HG02763 (cell line): ENCODE measurements around the gene USH1G.
"Not testable (repeated sequence)": the region's sequence is repeated elsewhere in the genome, so short reads cannot be mapped to it uniquely, and the experiment has no call there.

Source experiments
- ATAC-seq: cut with Tn5 transposase; IDR thresholded peaks from one replicate; pipeline ENCODE4 v1.9.1; 2021; ENCODE audit warnings: mild to moderate bottlenecking, moderate library complexity; ENCODE audit not compliant: unreplicated experiment

Gene USH1G

GRCh38 chr17:74922694-74923537 lies at the start of gene USH1G:
TSS of gene USH1G (minus strand) at chr17:74923255. CDS start at chr17:74923073, 182 bp downstream.
- ATAC-seq = no peak

DNA sequence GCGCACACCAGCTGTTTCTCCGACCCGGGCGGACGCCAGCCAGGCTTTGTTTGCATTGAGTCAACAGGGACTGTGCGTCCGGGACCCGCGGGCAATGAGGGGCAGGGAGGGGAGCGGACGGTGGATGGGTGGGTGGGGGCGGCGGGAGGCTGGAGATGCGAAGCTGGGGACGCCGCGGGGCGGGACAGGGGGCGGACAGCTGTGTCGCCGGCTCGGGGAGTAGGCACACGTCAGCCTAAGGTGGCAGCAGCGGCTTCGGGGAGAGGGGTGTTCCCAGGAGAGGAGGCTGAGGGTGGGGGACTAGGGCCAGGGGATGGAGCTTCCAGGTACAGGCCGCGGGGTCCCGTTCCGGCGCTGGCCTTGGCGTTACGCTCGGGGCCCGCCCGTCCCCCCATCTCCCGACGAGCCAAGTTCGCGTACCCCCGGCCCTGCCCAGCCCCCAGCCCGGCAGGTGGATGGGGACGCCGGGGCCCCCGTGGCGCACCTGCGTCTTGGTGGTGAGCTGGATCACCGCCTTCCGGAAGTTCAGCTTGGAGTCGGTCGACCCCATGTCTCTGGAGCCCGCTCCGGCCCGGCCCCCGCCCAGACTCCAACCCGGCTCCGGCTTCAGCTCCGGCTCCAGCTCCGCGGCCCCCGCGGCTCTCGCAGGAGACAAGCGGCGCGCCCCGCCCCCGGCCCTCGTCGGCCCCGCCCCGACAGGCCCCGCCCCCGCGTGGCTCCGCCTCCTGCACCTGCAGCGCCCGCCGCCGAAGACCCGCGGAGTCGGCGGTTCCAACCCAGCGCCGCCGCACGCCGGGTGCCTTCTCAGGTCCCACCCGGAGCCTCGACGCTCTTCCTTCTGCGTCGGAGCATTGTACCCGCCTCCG lies 49.3 kb upstream of the USH1G start, which contains the start of gene HID1:
Gene HID1 (minus strand): TSS at position 653 of the 866 bp plus-strand sequence. CDS start 103 bp downstream, at position 550.
- ATAC-seq = no peak

DNA sequence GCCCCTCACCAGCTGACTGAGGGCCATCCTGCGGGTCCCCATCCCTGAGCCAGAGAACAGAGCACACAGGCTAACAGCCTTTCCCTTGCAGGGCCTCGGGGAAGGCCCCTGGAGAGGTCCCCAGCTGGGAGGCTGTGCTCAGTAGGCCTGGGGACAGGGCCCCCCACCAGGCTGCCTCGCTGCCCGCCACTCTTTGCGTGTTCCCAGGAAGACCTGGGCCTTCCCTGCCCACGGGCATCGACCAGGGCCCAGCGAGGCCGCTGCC lies 48.7 kb upstream of the USH1G start:
- ATAC-seq = no peak

- no peak for ATAC-seq
These were observed 48.2 kb upstream of the USH1G start for GRCh38 chr17:74971069-74971841.

DNA sequence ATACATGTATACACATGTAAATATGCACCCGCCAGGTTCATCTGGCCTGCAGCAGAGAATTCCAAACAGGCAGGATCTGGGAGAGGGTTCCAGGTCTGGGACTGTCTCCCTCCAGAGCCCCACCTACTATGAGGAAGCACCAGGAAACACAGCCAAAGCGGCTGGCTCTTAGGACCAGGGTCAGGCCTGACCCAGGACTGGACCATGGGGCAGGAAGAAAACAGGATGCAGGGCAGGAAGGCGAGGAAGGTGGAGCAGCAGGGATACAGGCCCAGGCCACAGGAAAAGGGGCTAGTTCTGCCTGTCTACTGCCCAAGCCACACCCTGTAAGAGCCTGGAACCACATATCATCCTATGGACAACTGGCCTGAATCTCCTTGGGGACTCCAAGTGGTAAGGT lies 47.3 kb upstream of the USH1G start:
- ATAC-seq = no peak

DNA sequence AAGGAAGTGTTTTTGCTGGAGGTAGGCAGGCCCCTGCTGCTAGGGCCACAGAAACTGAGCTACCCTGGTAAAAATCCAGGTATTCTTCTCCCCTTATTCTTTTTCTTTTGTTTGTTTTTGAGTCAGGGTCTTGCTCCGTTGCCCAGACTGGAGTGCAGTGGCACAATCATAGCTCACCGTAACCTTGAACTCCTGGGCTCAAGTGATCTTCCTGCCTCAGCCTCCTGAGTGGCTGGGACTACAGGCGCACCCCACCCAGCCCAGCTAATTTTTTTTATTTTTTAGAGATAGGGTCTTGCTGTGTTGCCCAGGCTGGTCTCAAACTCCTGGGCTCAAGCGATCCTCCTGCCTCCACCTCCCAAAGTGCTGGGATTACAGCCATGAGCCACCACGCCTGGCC lies 46.4 kb upstream of the USH1G start:
- not testable (repeated sequence) for ATAC-seq

DNA sequence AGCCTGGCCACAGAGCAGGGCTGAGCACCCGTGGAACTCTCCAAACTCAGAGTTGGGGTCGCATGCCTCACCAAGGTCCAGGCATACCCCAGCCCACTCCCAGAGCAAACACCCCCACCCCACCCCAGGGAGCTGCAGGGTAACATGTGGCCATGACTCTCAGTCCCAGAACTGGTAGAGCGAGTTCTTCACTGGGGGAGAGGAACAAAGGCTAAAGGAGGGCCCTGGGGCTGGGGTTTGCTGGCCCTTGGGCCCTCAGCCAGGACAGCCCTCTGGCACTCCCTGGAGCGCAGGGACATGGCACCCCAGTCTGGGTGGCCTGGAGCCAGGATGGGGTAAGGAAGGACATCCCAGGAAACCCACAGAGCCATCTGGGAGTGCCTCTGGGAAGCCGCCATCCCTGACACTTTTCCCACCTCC lies 45.3 kb upstream of the USH1G start:
- ATAC-seq = no peak

- ATAC-seq = no peak
These were observed 42.0 kb upstream of the USH1G start for GRCh38 chr17:74964988-74965622.

DNA sequence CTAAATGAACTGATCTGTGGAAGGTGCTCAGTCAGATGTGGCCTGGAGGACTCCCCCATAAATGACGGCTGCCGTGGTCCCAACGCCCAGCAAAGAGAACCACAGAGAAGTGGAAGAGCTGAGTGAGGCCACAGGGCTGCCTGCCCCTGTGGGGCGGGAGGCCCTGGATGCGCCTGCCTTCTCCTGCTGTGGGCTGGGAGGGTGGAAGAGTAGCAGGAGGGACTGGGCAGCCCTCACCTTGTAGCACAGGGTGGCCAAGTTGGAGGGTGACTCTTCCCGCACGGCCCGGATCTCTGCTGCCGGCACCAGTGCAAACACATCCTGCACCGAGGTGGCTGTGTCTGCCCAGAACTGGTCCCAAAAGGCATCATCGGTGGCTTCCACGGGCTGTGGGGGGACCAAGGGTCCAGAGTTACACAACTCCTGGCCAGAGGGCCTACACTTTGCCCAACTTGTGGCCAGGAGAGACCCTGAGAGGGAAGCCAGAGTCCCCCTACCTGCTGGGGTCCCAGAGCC lies 41.2 kb upstream of the USH1G start:
- no peak for ATAC-seq

- ATAC-seq = no peak
These were observed 40.6 kb upstream of the USH1G start for GRCh38 chr17:74963656-74964055.

GRCh38 chr17:74962622-74963394 lies 39.8 kb upstream of the USH1G start:
- no peak for ATAC-seq

- ATAC-seq = no peak
These were observed 38.7 kb upstream of the USH1G start for GRCh38 chr17:74961657-74962350.

DNA sequence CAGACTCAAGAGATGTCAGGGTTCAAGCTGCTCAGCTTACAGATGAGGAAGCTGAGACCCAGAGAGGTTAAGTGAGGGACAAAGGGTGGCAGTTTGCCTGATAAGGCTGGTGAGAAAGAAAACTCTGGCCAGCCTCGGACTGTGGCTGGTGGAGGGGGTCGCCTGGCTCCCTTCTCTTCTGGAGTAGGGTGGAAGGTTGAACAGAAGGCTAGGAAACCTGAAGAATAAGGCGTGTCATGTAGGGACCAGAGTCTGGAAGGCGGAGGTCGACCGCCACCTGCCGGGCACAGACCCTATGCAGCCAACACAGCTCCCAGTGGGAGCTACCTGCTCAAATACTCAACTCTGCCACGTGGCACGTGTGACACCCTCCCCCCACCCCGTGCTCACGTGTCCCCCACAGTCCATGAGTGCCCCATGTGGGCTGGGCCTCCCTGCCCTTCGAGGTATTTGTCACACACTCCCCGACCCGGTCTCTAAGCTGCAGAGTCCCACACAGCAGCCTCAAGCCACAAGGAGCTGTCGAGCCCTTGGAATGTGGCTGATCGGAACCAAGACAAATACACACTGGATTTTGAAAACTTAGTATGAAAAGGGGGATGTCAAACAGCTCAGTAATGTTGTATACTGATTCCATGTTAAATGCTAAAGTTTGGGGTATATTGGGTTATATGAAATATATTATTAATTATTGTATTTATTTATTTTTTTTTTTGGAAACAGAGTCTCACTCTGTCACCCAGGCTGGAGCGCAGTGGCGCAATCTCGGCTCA lies 37.7 kb upstream of the USH1G start:
- ATAC-seq = no peak

DNA sequence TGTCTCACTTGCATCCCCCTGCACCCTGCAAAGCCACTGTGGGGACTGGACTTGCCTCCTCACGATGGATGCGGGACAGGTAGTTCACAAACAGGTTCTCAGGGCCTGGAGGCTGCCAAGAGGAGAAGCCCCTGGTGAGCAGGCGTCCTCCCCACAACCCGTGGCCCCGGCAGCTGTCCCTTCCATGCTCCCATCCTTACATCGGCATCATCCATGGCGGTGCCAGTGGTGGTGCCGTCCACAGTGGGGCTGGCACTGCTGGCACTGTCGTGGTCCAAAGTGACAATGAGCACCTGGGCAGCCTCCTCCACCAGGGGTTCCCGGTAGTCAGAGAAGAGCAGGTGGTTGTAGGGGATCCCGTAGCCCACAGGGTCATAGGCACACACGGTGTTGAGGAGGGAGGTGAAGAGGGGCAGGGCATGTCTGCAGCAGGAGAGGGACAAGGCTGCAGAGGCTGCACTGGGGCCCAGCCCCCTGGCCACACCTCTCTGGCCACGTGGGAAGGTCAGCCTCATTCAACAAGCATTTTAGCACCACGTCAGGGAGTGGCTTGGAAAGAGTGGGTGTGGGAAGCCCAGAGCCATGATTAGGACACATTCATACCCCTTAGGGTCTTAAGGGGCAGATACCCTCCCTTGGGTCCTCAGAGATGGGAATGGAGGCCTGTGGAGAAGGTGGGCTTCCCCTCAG lies 36.9 kb upstream of the USH1G start:
- ATAC-seq = no peak

DNA sequence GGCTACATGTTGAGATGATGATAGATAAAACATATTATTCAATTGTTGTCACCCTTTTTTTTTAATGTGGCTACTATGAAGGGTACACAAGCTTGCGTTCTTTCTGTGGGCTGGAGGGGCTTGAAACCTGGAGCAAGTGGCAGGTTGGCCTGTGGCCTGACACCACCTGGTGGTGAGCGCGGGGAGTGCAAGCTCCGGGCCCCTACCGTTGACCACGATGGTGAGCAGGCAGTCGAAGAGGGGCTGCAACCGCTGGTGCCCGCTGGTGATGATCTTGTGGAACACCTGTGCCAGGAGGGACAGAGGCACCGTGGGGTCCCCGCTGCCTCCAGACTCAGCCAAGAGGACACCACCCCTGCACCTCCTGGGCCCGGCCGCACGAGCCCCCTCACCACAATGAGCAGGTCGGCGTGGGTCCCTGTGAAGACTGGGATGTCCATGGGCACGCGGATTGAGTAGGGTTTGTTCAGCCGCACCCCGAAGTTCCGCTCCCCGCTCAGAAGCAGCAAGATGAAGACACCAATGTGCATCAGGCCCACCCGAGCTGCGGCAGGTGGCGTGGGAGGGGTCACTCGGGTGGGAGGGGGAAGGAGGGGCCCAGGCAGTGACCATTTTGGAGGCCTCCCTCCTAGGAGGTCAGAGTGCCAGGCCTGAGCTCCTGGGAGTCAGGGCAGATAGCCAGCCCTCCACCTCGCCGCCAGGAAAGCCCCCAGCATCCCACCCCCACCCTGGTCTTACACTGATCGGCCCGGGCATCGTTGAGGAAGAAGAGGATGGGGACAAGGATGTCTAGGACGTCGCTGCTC lies 35.1 kb upstream of the USH1G start:
- no peak for ATAC-seq

DNA sequence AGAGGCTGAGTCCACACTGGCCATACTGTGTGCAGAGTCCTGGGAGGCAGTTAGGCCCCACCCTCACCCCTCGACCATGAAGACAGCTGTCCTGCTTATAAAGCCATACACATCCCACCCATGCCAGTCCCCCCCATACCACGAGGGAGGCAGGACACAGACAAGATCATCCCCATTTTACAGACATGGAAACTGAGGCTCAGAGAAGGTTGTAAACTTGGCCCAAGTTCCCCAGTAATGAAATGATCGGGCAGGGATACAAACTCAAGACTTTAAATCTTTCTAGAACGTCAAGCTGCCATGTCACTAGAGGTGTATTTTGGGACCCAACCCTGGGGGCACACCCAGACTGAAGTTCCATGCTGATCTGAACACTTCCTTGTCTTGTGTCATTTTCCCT lies 33.0 kb upstream of the USH1G start:
- ATAC-seq = no peak
